Vagina (tissue), 2 donors: ENCODE results near the gene FCN1. TPM values are rescaled to one million over a fixed set of nuclear protein-coding genes. Genes with fewer than 3 reads are reported as not detected.
A peak's percentile ranks its signal among the peaks of the same experiment; 100 is the strongest.

Experiments used
- DNase-seq, 2 donors: peaks; one replicate each; pipeline ENCODE4 v3.0.0-alpha.2; 2017; ENCODE audit errors: extremely low spot score in 2 of 2
- H3K27ac ChIP-seq: fragments of 200-600 bp; sonication (generic); one replicate; pipeline ENCODE4 v1.5.1; 2019
- H3K27me3 ChIP-seq: fragments of 200-600 bp; sonication (generic); one replicate; pipeline ENCODE4 v1.5.1; 2019
- H3K36me3 ChIP-seq, 2 donors: fragments of 200-600 bp; sonication (generic); one replicate each; pipeline ENCODE4 v1.5.1; 2017 to 2019
- H3K4me1 ChIP-seq: fragments of 200-600 bp; sonication (generic); one replicate; pipeline ENCODE4 v1.5.1; 2019
- H3K4me3 ChIP-seq, 2 donors: fragments of 200-600 bp; sonication (generic); 1 replicate in 1 of 2; 2 replicates in 1 of 2; pipeline ENCODE4 v1.5.1; 2016 to 2019
- H3K9me3 ChIP-seq: fragments of 200-600 bp; sonication (generic); one replicate; pipeline ENCODE4 v1.5.1; 2019
- CTCF ChIP-seq, 3 experiments: fragments of 450-650 bp in 2 of 3; fragments of 200-600 bp in 1 of 3; sonication (generic) in 1 of 3; IDR thresholded peaks; one replicate each; pipeline ENCODE4 v1.5.1; 2017 to 2019; ENCODE audit warnings: antibody characterized with exemption in 3 of 3, mild to moderate bottlenecking in 2 of 3, moderate library complexity in 2 of 3
- POLR2A ChIP-seq, 2 donors: fragments of 450-650 bp; IDR thresholded peaks; one replicate each; pipeline ENCODE4 v1.6.1; 2017; ENCODE audit warnings: antibody characterized with exemption in 2 of 2, mild to moderate bottlenecking in 2 of 2, moderate library complexity in 2 of 2
- POLR2AphosphoS5 ChIP-seq, 2 donors: sonication (generic); formaldehyde crosslinking; IDR thresholded peaks; one replicate each; pipeline ENCODE4 v1.9.0; 2017; ENCODE audit warnings: antibody characterized with exemption in 2 of 2, mild to moderate bottlenecking in 2 of 2, low read depth in 1 of 2; ENCODE audit not compliant: insufficient read depth in 1 of 2
- intact Hi-C: fragments of 100-400 bp; cut with DNase I; formaldehyde crosslinking; loops from one replicate; pipeline ENCODE4 v1.15.1; 2023
- total RNA-seq: library from RNA; depleted of rRNA; stranded (reverse); fragments of >200 nt; gene quantifications from one replicate; pipeline ENCODE4 v1.2.3, GENCODE V29; 2016

Gene FCN1
- total RNA-seq, 1 donor from 2014 or later: 1.7 TPM

GRCh38 chr9:134894136-134894860 is 23.4 kb downstream of the FCN1 start:
- Histone ChIP-seq H3K4me3 (no peak overlapping the region), H3K27ac (no peak overlapping the region), H3K9me3 (no peaks in the 10 kb centered on the region), H3K4me1 (peaks cover 23% of the 10 kb centered on the region), H3K36me3 (no peaks in the 10 kb centered on the region), H3K27me3 (no peaks in the 10 kb centered on the region)
- intact Hi-C loops: no loop called here
- peak; percentile 67 to 84 for DNase-seq
- no peak for TF ChIP-seq POLR2A (IDR thresholded peaks at IDR 0.05)
- no peak for TF ChIP-seq CTCF (IDR thresholded peaks at IDR 0.05)
- TF ChIP-seq POLR2AphosphoS5 (IDR thresholded peaks at IDR 0.05; ENCODE audit: insufficient read depth in 1 of 2, low read depth in 1 of 2): no peak

- peak; percentile 64 to 77 for DNase-seq
- no peak overlapping the region for H3K4me3 ChIP-seq
- peaks cover 23% of the 10 kb centered on the region for H3K4me1 ChIP-seq
- no peaks in the 10 kb centered on the region for H3K27me3 ChIP-seq
- intact Hi-C loops: no loop called here
- H3K27ac ChIP-seq: no peak overlapping the region
- H3K9me3 ChIP-seq: no peaks in the 10 kb centered on the region
- H3K36me3 ChIP-seq: no peaks in the 10 kb centered on the region
- TF ChIP-seq POLR2A (IDR thresholded peaks at IDR 0.05) (no peak), CTCF (IDR thresholded peaks at IDR 0.05) (no peak), POLR2AphosphoS5 (IDR thresholded peaks at IDR 0.05; ENCODE audit: insufficient read depth in 1 of 2, low read depth in 1 of 2) (no peak)
Observed at GRCh38 chr9:134892820-134893420, 24.8 kb downstream of the FCN1 start.

- no peak for TF ChIP-seq POLR2A (IDR thresholded peaks at IDR 0.05)
- no peak for TF ChIP-seq CTCF (IDR thresholded peaks at IDR 0.05)
- no peak for TF ChIP-seq POLR2AphosphoS5 (IDR thresholded peaks at IDR 0.05; ENCODE audit: insufficient read depth in 1 of 2, low read depth in 1 of 2)
- no peaks in the 10 kb centered on the region for H3K9me3 ChIP-seq
- DNase-seq: peak; percentile 80 to 95
- intact Hi-C loops: no loop called here
- H3K4me1 ChIP-seq: peaks cover 23% of the 10 kb centered on the region
- no peaks in the 10 kb centered on the region for H3K36me3 ChIP-seq
- no peak overlapping the region for H3K27ac ChIP-seq
- H3K4me3 ChIP-seq: no peak overlapping the region
- no peaks in the 10 kb centered on the region for H3K27me3 ChIP-seq
Observed at GRCh38 chr9:134892221-134892620, 25.5 kb downstream of the FCN1 start.

- no peaks in the 10 kb centered on the region for H3K36me3 ChIP-seq
- no peak overlapping the region for H3K4me3 ChIP-seq
- intact Hi-C loops: no loop called here
- H3K9me3 ChIP-seq: no peaks in the 10 kb centered on the region
- DNase-seq: peak; percentile 44 to 67
- H3K4me1 ChIP-seq: peaks cover 18% of the 10 kb centered on the region
- no peak for TF ChIP-seq POLR2AphosphoS5 (IDR thresholded peaks at IDR 0.05; ENCODE audit: insufficient read depth in 1 of 2, low read depth in 1 of 2)
- no peaks in the 10 kb centered on the region for H3K27me3 ChIP-seq
- no peak overlapping the region for H3K27ac ChIP-seq
Observed at GRCh38 chr9:134891713-134892112, 26.0 kb downstream of the FCN1 start.

- no peak overlapping the region for H3K27ac ChIP-seq
- no peaks in the 10 kb centered on the region for H3K9me3 ChIP-seq
- TF ChIP-seq CTCF (IDR thresholded peaks at IDR 0.05) (no peak), POLR2AphosphoS5 (IDR thresholded peaks at IDR 0.05; ENCODE audit: insufficient read depth in 1 of 2, low read depth in 1 of 2) (no peak), POLR2A (IDR thresholded peaks at IDR 0.05) (no peak)
- DNase-seq: no peak
- H3K36me3 ChIP-seq: no peaks in the 10 kb centered on the region
- H3K4me3 ChIP-seq: no peak overlapping the region
- no peaks in the 10 kb centered on the region for H3K27me3 ChIP-seq
- intact Hi-C loops: no loop called here
- H3K4me1 ChIP-seq: peaks cover 11% of the 10 kb centered on the region
Observed at GRCh38 chr9:134891053-134891452, 26.7 kb downstream of the FCN1 start.
